GM15510 (cell line): ENCODE measurements around the gene CMC4.

Experiments
- POLR2A ChIP-seq: IDR thresholded peaks from 3 replicates; pipeline ENCODE4 v1.6.1; 2011; ENCODE audit warnings: borderline replicate concordance; ENCODE audit not compliant: insufficient read length; ENCODE audit errors: extremely low read depth

Gene CMC4

DNA sequence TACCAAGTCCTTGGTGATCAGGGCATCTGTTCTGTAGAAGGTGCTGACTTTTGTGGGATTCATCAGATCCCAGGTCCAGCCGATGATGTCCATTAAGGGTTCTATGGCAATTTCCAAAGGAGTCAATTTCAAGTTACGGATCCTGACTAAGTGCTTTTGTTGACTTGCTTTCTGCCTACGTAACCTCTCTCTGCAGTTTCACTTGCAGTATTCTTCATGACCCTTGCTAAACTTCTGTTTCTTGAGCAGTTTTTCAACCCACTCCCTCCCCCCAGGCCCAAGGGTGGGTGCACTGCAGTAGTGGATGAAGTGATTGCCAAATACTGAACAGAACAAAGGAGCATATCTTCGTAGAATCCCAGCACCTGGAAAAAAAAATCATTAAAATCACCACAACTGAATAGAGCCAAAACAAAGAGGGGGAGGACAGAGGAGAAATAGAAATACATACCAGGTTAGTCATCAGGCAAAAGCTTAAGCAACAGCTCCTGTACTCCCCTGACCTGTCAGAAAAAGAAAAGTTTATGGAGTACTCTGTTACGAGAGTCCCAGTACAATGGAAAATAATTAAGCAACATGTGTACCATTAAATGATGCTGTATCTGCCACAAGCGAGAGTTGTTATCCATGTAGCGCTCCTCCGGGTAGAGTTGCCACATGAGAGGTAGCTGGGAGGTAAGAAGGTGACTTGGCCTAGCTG, 5.8 kb downstream of the CMC4 start:
- TF ChIP-seq POLR2A: no peak

DNA sequence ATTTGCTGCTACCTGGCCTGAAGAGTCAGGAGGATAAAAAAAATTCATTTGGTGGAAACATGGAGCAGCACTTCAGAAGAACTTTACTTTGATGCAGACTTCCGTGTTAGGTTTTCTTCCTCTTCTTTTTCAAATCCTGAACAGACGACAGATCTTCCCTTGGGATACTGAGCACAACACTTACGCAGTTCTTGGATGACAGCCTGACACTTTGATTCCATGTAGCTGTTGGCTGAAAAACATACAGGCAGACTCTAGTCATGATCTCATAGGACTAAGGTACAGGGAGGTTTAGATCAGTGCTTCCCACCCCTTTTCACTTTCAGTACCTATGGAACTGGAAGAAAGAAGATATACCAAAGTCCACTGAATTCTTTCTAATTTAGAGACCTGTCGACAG, 9.2 kb downstream of the CMC4 start:
- no peak for TF ChIP-seq POLR2A

DNA sequence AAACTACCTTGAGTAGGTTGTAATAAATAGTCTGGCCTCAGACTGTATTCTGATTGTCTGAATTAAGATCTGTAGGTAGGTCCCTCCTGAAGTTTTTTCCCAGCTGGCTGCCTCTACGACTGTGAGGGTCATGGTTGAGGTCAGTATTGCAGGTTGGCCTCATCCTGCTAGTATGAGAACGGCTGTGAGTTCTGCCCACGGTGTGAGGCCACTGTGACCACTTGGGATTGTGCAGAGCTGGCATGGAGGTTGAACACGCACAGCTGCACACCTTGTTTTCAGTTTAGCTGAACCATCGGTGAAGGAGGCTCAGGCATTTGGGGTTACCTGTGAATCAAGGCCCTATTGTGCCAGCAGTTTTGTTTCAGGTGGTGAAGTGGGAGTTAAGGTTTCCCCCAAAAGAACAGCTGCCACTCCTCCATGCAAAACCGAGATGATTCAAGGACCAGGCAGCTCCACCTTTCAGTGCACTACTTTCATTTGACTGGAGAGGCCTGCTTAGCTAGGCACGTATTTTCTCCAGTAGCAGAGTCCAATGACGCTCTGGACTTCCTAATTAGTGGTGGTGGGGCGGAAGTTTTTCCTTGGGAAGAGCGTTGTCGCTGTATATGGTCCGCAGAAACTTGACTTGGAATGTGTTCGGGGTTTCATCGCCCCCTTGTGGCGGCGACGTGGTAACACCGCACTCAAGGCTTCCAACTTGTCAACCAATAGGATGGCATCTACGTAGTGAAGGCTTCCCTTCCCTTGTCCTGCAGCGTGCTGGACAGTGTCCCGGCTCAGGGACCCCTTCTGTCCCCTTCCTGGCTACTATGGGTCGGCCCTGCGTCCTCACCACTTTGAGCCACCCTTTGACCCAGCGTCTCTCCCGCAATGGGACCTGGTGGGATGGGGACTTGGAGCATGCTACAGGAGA, 13.8 kb downstream of the CMC4 start:
- no peak for TF ChIP-seq POLR2A

DNA sequence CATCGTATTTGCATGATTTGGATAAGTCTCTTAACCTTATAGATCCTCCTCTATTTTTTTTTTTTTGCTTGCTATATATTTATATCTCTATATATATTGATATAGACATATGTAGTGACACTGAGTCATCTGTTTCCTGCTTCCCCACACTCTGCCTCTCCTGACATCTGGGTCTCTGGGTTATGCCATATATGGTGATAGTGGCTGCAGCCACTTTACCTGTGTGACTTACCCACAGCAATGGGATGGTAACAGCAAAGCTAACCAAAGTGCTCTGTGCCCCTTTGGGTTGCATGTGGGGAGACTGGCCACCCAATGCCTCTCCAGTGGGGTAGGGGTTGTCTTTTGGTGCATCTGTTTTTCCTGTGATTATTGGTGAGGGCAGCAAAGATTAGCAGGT, 14.5 kb downstream of the CMC4 start:
- no peak for TF ChIP-seq POLR2A

DNA sequence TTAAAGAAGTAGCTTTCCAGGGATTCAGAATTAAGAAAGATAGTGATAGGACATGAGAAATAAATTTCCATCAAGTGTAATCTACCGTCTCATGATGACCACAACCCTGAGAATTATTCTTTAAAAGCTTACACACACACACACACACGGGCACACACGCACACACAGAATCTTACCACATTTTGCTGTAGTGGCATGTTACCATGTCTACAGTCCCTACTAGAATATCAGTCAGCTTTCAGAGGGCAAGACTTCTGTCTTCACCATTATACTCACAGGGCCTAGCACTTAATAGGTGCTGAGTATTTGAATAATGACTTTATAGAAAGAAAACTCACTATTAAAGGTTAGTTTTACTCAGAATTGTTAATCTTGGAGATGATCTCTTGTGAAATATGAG, 15.4 kb downstream of the CMC4 start:
- no peak for TF ChIP-seq POLR2A

DNA sequence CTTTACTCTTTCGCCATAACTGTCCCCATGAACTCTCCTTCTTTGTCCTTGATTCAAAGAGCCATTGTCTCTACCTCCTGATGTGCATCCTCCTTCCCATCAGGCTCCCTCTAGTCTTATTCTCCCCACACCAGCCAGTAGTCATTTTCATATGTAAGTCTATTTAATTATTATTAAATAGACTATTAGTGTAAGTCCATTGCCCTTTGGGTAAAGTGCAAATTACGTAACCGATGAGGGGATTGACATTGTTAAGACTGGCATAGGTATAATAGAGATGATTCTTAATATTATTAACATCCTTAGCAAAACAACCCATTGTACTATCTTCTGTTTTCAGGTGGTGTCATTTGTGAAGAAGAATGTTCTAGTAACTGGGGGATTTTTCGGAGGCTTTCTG, 16.7 kb downstream of the CMC4 start:
- TF ChIP-seq POLR2A: no peak

DNA sequence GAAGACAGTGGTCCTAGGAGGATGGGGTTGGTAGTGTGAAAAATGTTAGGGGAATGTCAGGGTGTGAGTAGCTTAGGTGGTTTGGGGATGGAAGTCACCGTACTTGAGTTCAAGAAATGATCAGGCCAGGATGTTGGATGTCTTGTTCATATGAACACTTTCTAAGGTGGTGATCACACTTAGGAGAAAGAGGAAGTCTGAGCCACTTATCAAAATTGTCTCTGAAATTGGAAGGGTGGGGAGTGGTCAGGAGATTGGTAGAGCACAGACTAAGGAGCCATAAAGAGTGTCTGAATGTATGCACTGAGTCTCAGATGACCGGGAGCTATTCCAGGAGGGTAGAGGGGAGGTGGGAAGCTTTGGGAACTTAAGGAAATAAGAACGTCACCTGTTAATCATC, 17.3 kb downstream of the CMC4 start:
- TF ChIP-seq POLR2A: no peak

DNA sequence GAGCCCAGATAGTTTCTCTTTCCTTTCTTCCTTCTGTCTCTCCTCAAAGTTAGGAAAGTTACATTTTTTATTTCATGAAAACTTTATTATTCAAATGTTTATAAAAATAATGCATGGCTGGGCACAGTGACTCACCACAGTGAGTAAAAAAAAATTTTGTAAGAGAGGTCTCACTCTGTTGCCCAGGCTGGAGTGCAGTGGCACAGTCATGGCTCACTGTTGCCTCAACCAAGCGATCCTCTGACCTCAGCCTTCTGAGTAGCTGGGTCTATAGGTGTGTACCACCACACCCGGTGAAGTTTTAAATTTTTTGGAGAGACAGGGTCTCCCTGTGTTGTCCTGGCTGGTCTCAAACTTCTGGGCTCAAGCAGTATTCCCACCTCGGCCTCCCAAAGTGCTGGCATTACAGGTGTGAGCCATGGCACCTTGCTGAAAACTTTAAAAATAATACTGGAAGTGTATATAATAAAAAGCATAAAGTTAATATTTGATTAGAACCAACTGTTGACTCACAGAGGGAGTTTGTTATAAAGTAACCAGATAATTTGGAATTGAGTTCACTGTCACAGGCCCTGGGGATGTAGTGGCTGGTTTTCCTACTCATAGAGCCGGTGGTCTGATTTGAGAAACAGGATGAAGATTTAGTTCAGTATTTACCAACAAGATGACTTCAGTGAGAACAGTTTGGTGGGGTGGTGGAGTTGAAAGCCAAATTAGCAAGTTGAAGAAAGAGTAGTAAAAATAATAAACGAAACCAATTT, 18.0 kb downstream of the CMC4 start:
- TF ChIP-seq POLR2A: no peak

DNA sequence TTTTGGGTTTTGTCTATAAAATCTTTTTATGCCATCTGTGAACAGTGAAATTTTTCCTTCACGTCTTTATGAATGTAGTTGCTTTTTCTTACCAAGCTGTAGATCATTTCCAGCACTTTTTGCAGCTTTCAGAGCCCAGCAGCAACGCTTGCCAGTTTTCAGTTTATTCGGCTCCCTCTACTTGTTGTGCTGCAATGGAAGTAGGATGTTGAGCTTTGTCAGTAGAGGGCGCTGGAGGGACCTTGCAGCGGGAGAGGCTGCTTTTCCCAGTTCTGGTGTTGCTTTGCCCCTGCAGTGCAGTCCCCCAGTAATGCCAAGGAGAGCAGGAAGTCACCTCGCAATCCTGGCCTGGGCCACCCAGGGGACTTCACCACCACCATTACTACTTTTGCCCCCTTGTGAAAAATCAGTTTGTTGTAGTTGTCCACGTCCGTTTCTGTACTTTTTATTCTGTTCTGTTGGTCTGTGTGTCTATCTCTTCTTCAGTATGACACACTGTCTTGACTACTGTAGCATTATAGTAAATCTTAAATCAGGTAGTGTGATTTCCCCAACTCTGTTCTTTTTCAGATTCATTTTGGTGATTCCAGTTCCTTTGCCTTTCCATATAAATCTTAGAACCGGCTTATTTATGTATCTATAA, 21.8 kb downstream of the CMC4 start:
- TF ChIP-seq POLR2A: no peak

DNA sequence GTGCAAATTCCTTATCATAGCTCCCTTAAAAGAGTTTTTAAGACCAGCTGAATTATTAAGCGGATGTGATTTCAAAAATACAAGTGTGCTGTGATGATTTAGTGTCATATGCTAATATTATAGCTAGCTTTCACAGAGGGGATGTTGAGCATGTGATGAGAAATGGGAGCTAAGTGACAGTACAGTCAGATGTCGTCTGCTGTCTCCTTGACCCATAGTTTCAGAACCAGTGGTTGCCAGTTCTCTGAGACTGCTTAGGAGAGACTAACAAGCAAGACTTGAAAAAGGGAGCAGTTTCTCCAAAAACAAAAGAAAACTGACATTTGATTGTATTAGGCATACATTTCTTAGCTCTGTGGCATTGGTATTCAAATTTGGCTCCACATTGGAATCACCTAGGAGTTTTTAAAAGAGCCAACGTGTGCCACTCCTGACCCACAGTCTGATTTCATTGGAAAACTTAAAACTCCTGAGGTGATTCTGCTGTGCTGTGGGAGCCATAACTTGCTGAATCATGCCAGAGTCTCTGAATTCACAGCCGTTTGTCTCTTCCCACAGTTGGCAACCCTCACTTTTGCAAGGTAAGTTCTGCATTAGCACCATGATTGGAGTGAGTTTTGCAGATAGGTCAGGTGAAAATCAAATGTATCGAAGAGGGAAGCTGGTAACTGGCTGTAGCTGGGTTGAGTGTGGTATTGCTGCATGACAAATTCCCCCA, 24.0 kb downstream of the CMC4 start:
- no peak for TF ChIP-seq POLR2A

DNA sequence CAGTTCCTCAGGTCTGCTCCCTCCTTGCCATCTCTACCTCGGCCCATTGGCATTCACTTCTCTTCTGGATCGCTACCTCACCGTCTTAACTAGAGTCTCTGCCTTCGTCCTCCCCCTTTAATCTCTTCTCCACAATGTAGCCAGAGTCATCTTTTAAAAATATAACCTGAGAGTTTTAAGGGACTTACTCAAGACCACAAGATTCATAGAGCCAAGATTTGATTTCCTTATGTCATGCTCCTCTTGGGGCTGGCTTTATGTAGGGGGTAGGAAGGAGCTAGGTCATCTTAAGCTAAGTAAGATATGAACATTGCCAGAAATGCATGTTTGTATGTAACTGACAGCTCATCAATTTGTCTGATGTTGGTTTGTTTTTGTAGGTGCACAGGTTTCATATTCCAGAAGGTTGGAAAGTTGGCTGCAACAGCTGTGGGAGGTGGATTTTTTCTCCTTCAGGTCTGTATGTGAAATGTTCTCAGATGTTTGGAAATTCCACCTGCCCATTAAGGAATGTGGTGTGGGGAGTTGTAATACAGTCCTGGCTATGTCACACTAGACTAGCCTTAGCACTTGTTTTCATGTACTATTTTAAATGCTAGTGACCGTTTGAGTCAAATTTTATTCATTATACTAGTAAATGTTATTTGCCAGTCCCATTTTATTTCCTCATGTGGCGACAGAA, 24.7 kb downstream of the CMC4 start:
- TF ChIP-seq POLR2A: no peak

DNA sequence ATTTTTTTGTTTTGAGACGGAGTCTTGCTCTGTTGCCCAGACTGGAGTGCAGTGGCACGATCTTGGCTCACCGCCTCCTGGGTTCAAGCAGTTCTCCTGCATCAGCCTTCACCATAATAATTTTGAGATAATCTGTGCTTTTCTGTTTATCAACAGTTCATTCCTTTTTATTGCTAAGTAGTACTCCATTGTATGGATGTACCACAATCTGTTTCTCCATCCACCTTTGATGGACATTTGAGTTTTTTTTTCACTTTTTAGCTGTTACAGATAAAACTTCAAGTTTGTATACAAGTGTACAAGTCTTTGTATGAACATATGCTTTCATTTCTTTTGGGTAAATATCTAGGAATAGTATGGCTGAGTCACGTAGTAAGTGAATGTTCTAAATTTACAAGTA, 35.2 kb downstream of the CMC4 start:
- TF ChIP-seq POLR2A: no peak

DNA sequence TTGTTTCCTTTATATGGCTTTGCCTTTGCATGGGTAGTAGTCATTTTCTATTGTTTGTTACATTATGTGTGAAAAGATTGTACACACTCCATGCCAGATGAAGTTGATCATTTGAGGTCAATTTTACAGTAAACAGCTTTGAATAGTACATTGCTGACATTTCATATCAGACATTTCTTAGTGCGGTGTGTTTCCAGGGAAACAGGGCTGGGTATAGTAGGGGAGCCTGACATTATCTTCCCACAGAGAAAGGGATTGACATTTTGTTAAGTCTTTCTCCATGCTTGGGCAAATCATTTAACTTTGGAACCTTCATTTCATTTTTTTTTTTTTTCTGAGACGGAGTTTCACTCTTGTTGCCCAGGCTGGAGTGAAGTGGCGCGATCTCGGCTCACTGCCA, 39.3 kb downstream of the CMC4 start:
- no peak for TF ChIP-seq POLR2A

DNA sequence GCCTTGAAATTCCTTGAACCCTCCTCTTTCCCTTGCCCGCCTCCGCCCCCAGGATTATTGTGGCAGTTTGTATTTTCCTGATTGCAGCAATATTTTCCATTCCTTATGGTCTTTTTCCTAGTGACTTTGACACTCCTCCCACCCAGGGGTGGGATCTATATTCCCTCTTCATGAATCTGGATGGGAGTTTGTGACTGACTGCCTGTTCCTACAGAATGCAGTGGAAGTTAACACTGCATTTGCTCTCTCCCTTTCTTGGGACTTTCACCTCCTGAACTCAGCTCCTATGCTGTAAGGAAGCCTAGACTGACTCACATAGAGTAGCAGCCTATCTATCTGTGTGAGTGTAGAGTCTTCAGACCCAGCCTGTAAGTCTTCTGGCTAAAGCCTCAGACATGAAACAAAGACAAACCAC, 42.1 kb downstream of the CMC4 start:
- no peak for TF ChIP-seq POLR2A
